HepG2 (cell line): ENCODE measurements around the gene NELFB. TPM values are rescaled to one million over a fixed set of nuclear protein-coding genes. Genes with fewer than 3 reads are reported as not detected.

ENCODE experiments used
- FOXK2 ChIP-seq: fragments of 450-650 bp; IDR thresholded peaks from 2 replicates; pipeline ENCODE4 v1.6.1; 2016
- HOXA7 ChIP-seq: sonication (generic); formaldehyde crosslinking; IDR thresholded peaks from 2 replicates; pipeline ENCODE4 v1.8.1; 2022; ENCODE audit warnings: mild to moderate bottlenecking, missing genetic modification reagents, moderate library complexity
- ISX ChIP-seq: sonication (generic); formaldehyde crosslinking; conservative IDR thresholded peaks from 2 replicates; pipeline ENCODE4 v1.5.0; 2020; ENCODE audit warnings: missing genetic modification reagents
- MBD4 ChIP-seq: IDR thresholded peaks from 2 replicates; pipeline ENCODE4 v1.6.1; 2012; ENCODE audit warnings: low read length, inconsistent platforms, borderline replicate concordance
- MED13 ChIP-seq: sonication (generic); formaldehyde crosslinking; IDR thresholded peaks from 2 replicates; pipeline ENCODE4 v1.5.0; 2020; ENCODE audit warnings: missing genetic modification reagents
- MXD4 ChIP-seq: IDR thresholded peaks from 2 replicates; pipeline ENCODE4 v1.6.1; 2016; ENCODE audit warnings: mild to moderate bottlenecking, missing biosample characterization, missing genetic modification reagents
- NFE2L1 ChIP-seq: sonication (generic); formaldehyde crosslinking; IDR thresholded peaks from 2 replicates; pipeline ENCODE4 v1.4.0; 2020; ENCODE audit warnings: missing genetic modification reagents, mild to moderate bottlenecking, borderline replicate concordance
- NFE2L2 ChIP-seq: fragments of 150-350 bp; IDR thresholded peaks from 2 replicates; pipeline ENCODE4 v1.6.1; 2014; ENCODE audit warnings: low read length
- NFRKB ChIP-seq: fragments of 450-650 bp; IDR thresholded peaks from 2 replicates; pipeline ENCODE4 v1.6.1; 2017
- NR1H2 ChIP-seq: sonication (generic); formaldehyde crosslinking; IDR thresholded peaks from 2 replicates; pipeline ENCODE4 v1.8.1; 2022; ENCODE audit warnings: low read depth, missing genetic modification reagents, borderline replicate concordance
- RBM22 ChIP-seq: fragments of 200-400 bp; formaldehyde crosslinking; optimal IDR thresholded peaks from 2 replicates; pipeline ENCODE3; 2017; ENCODE audit warnings: mild to moderate bottlenecking, low read length, moderate library complexity
- SYNCRIP ChIP-seq: fragments of 200-400 bp; formaldehyde crosslinking; IDR thresholded peaks from 2 replicates; pipeline ENCODE4 v1.6.1; 2018; ENCODE audit warnings: mild to moderate bottlenecking, low read depth, low read length; ENCODE audit not compliant: insufficient read depth
- ZBTB8A ChIP-seq: sonication (generic); formaldehyde crosslinking; IDR thresholded peaks from 2 replicates; pipeline ENCODE4 v1.4.0; 2020; ENCODE audit warnings: mild to moderate bottlenecking, low read depth, missing genetic modification reagents, borderline replicate concordance
- ZNF207 ChIP-seq: fragments of 450-650 bp; IDR thresholded peaks from 2 replicates; pipeline ENCODE4 v1.6.1; 2016; ENCODE audit warnings: antibody characterized with exemption, borderline replicate concordance
- ZNF263 ChIP-seq: sonication (generic); formaldehyde crosslinking; IDR thresholded peaks from 2 replicates; pipeline ENCODE4 v1.4.0; 2020; ENCODE audit warnings: missing genetic modification reagents
- ZNF317 ChIP-seq: sonication (generic); formaldehyde crosslinking; IDR thresholded peaks from 2 replicates; pipeline ENCODE4 v1.5.0; 2020; ENCODE audit warnings: mild to moderate bottlenecking, missing genetic modification reagents
- ZNF773 ChIP-seq: sonication (generic); formaldehyde crosslinking; IDR thresholded peaks from 2 replicates; pipeline ENCODE4 v1.4.0; 2020; ENCODE audit warnings: missing genetic modification reagents, borderline replicate concordance
- polyA plus RNA-seq, 8 experiments: library from polyadenylated mRNA; depleted of rRNA in 3 of 8; stranded (reverse) in 7 of 8; unstranded in 1 of 8; fragments of >200 nt; fragmentation: Illumina TruSeq in 4 of 8; extraction: Trizol in 4 of 8; gene quantifications; 2 replicates each; pipeline versions ENCODE4 v1.2.1 to v1.2.3, GENCODE V29; 2011 to 2016; ENCODE audit warnings: low read depth in 4 of 8, missing spikeins in 1 of 8, mixed read lengths in 1 of 8; ENCODE audit not compliant: insufficient read depth in 1 of 8
- total RNA-seq, 5 experiments: library from RNA; depleted of rRNA; stranded (reverse); fragments of >200 nt; fragmentation: Illumina TruSeq; extraction: Trizol; gene quantifications; 2 replicates each; pipeline ENCODE4 v1.2.3, GENCODE V29; 2016; ENCODE audit warnings: low read depth in 1 of 5
- TF ChIP-seq, protein P1 (sequence below): sonication (generic); formaldehyde crosslinking; IDR thresholded peaks from 2 replicates; pipeline ENCODE4 v1.5.0; 2020; ENCODE audit warnings: mild to moderate bottlenecking, missing genetic modification reagents
- TF ChIP-seq, protein P2 (sequence below): IDR thresholded peaks from 2 replicates; pipeline ENCODE4 v1.6.1; 2016; ENCODE audit warnings: missing compliant biosample characterization, missing genetic modification reagents, borderline replicate concordance
- TF ChIP-seq, protein P3 (sequence below): IDR thresholded peaks from 2 replicates; pipeline ENCODE4 v1.6.1; 2016
- TF ChIP-seq, protein P4 (sequence below): IDR thresholded peaks from 2 replicates; pipeline ENCODE4 v1.6.1; 2016; ENCODE audit warnings: low read depth, missing genetic modification reagents, missing compliant biosample characterization

The NELFB gene
- total and polyA plus RNA-seq, 2 of the 13 experiments (the other 11 are each of a cell fraction or from before 2014, with no cell fraction given): 26.5 to 45.8 TPM

DNA sequence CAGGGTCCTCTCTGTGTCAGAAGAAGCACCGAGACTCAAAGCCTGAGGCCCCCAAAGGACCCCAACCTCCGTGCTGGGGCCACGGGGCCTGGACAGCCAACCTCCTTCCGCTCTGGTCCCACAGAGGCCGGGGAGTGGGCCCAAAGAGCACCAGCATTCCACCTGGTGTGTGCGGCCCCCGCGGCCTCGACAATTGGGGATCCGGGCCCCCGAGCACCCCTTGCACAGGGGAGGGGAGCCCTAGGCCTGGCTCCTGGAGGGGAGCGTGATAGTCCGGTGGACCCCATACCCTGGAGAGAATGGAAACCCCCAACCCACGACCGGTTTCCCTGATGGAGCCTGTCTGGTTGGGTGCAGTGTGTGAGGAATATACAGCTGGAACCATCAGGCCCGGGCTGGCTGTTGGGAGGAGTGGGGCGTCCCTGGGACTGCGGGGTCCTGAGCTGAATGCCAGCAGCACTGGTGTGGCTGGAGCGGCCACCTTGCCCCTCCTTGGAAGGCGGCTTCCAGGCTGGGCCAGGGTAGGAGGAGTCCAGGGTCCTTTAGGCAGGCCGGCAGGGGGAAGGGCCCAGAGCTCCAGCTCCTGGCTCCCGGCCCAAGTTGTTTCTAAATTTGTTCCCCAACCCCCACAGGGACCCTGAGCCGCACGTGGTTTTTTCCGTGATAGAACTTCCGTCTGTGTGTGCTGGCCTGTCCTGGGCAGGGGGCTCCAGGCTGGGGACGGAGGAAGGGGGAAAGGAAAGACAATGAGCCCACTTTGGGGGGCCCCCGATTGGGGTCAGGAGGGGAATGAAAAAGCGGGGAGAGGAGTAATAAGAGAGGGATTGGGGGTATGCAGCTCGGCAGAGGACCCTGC, 21.6 kb downstream of the NELFB start (continued):
- TF ChIP-seq ZNF207: no peak
- no peak for TF ChIP-seq ZNF773 (CRISPR knock-in tag)
- TF ChIP-seq NFE2L2: no peak
- no peak for TF ChIP-seq NFE2L1 (CRISPR knock-in tag)
- TF ChIP-seq NFRKB: no peak
- no peak for TF ChIP-seq MXD4 (CRISPR knock-in tag)
- TF ChIP-seq ZNF263: no peak
- TF ChIP-seq, protein P1, sequence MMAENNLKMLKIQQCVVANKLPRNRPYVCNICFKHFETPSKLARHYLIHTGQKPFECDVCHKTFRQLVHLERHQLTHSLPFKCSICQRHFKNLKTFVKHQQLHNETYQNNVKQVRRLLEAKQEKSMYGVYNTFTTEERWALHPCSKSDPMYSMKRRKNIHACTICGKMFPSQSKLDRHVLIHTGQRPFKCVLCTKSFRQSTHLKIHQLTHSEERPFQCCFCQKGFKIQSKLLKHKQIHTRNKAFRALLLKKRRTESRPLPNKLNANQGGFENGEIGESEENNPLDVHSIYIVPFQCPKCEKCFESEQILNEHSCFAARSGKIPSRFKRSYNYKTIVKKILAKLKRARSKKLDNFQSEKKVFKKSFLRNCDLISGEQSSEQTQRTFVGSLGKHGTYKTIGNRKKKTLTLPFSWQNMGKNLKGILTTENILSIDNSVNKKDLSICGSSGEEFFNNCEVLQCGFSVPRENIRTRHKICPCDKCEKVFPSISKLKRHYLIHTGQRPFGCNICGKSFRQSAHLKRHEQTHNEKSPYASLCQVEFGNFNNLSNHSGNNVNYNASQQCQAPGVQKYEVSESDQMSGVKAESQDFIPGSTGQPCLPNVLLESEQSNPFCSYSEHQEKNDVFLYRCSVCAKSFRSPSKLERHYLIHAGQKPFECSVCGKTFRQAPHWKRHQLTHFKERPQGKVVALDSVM (CRISPR knock-in tag): no peak
- TF ChIP-seq RBM22: no peak
- TF ChIP-seq SYNCRIP: no peak
- TF ChIP-seq NR1H2 (CRISPR knock-in tag): no peak
- TF ChIP-seq, protein P2, sequence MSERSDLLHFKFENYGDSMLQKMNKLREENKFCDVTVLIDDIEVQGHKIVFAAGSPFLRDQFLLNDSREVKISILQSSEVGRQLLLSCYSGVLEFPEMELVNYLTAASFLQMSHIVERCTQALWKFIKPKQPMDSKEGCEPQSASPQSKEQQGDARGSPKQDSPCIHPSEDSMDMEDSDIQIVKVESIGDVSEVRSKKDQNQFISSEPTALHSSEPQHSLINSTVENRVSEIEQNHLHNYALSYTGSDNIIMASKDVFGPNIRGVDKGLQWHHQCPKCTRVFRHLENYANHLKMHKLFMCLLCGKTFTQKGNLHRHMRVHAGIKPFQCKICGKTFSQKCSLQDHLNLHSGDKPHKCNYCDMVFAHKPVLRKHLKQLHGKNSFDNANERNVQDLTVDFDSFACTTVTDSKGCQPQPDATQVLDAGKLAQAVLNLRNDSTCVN: no peak
- no peak for TF ChIP-seq FOXK2
- no peak for TF ChIP-seq ZBTB8A (CRISPR knock-in tag)
- 0 out of 2 replicates have a peak, but pooled peaks have one; percentile 29 for TF ChIP-seq ZNF317 (CRISPR knock-in tag)
- no peak for TF ChIP-seq MED13 (CRISPR knock-in tag)
- TF ChIP-seq HOXA7: no peak
- TF ChIP-seq, protein P3, sequence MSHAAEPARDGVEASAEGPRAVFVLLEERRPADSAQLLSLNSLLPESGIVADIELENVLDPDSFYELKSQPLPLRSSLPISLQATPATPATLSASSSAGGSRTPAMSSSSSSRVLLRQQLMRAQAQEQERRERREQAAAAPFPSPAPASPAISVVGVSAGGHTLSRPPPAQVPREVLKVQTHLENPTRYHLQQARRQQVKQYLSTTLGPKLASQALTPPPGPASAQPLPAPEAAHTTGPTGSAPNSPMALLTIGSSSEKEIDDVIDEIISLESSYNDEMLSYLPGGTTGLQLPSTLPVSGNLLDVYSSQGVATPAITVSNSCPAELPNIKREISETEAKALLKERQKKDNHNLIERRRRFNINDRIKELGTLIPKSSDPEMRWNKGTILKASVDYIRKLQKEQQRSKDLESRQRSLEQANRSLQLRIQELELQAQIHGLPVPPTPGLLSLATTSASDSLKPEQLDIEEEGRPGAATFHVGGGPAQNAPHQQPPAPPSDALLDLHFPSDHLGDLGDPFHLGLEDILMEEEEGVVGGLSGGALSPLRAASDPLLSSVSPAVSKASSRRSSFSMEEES (CRISPR knock-in tag): 0 out of 2 replicates have a peak, but pooled peaks have one; percentile 9
- TF ChIP-seq, protein P4, sequence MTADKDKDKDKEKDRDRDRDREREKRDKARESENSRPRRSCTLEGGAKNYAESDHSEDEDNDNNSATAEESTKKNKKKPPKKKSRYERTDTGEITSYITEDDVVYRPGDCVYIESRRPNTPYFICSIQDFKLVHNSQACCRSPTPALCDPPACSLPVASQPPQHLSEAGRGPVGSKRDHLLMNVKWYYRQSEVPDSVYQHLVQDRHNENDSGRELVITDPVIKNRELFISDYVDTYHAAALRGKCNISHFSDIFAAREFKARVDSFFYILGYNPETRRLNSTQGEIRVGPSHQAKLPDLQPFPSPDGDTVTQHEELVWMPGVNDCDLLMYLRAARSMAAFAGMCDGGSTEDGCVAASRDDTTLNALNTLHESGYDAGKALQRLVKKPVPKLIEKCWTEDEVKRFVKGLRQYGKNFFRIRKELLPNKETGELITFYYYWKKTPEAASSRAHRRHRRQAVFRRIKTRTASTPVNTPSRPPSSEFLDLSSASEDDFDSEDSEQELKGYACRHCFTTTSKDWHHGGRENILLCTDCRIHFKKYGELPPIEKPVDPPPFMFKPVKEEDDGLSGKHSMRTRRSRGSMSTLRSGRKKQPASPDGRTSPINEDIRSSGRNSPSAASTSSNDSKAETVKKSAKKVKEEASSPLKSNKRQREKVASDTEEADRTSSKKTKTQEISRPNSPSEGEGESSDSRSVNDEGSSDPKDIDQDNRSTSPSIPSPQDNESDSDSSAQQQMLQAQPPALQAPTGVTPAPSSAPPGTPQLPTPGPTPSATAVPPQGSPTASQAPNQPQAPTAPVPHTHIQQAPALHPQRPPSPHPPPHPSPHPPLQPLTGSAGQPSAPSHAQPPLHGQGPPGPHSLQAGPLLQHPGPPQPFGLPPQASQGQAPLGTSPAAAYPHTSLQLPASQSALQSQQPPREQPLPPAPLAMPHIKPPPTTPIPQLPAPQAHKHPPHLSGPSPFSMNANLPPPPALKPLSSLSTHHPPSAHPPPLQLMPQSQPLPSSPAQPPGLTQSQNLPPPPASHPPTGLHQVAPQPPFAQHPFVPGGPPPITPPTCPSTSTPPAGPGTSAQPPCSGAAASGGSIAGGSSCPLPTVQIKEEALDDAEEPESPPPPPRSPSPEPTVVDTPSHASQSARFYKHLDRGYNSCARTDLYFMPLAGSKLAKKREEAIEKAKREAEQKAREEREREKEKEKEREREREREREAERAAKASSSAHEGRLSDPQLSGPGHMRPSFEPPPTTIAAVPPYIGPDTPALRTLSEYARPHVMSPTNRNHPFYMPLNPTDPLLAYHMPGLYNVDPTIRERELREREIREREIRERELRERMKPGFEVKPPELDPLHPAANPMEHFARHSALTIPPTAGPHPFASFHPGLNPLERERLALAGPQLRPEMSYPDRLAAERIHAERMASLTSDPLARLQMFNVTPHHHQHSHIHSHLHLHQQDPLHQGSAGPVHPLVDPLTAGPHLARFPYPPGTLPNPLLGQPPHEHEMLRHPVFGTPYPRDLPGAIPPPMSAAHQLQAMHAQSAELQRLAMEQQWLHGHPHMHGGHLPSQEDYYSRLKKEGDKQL (CRISPR knock-in tag): no peak
- TF ChIP-seq MBD4: no peak
- no peak for TF ChIP-seq ISX (CRISPR knock-in tag)
